ENCODE measurements around the gene PALB2. TPM values are rescaled to one million over a fixed set of nuclear protein-coding genes. Genes with fewer than 3 reads are reported as not detected.
A peak's percentile ranks its signal among the peaks of the same experiment; 100 is the strongest.

The PALB2 gene
- total and polyA plus RNA-seq, 2 of the 8 experiments (the other 6 are each of a cell fraction or from before 2014, with no cell fraction given) = 12.5 to 33.1 TPM

DNA sequence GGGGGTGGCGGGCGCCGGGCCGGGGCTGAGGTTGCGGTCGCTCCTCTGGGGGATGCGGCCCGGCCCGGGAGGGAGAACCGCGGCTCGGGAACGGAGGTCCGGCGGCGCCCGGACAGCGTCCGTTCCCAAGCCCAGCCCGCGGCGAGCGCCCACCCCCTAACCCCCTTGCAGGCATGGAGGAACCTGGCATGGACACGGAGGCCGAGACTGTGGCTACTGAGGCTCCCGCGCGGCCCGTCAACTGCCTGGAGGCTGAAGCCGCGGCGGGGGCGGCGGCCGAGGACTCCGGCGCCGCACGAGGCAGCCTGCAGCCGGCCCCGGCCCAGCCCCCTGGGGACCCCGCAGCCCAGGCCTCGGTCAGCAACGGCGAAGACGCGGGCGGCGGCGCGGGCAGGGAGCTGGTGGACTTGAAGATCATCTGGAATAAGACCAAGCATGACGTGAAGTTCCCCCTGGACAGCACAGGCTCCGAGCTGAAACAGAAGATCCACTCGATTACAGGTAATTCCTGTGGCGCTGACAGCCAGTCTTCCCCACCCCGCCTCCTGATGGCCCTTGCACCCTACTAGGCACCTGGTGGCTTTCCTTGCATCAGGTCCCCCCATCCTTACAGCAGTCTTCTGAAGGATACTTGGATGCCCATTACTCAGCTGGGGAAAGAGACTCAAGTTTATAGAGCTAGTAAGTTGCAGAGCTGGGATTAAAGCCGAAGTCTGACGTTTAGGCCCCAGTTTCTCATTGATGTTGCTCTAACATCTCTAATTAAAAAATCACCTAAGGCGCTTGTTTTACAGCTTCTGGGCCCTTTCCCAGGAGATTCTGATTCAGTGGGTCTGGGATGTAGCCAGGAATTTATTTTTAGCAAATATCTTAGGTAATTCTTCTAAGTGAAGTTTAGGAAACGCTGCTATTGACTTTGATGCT lies 83.1 kb downstream of the PALB2 start:
- Histone ChIP-seq H3K23me2 (ENCODE audit: low read depth, low read length) (no peaks in the 10 kb centered on the region), H4K8ac (ENCODE audit: extremely low read depth, insufficient read depth, low read length) (peak overlapping the region; percentile 60; the same call in 1 of the 2 replicates), H3K79me1 (ENCODE audit: low read depth, low read length) (no peaks in the 10 kb centered on the region), H3K23ac (ENCODE audit: insufficient read length) (no peak overlapping the region), H4K20me1 (replicated peaks in 1 of 2; ENCODE audit: control insufficient read depth in 1 of 2, insufficient read depth in 2 of 2, low read length in 2 of 2) (peaks cover 3 to 4% of the 10 kb centered on the region in 2 experiments), H2BK5ac (ENCODE audit: low read depth, low read length) (peak overlapping the region; percentile 19; the same call in 1 of the 2 replicates), H3K4me1 (replicated peaks in 1 of 4; ENCODE audit: control insufficient read depth in 3 of 4, insufficient read depth in 4 of 4, low read length in 3 of 4) (no peaks in the 10 kb centered on the region; a peak in 1 of 7 replicates), H4K91ac (replicated peaks; ENCODE audit: insufficient read length, low read length) (no peak overlapping the region), H3K9ac (replicated peaks in 1 of 4; ENCODE audit: extremely low read depth in 1 of 4, low read depth in 3 of 4, low read length in 3 of 4) (peak overlapping the region; percentile 74 to 100 (median 93)), H3K56ac (replicated peaks; ENCODE audit: insufficient read length, low read depth, low read length) (no peak overlapping the region), H2BK120ac (replicated peaks; ENCODE audit: low read depth, low read length) (no peak overlapping the region), H3K18ac (ENCODE audit: extremely low read depth, low read length) (peak overlapping the region; percentile 42; the same call in 1 of the 2 replicates), H3K27me3 (replicated peaks in 1 of 4; ENCODE audit: control insufficient read depth in 3 of 4, extremely low read depth in 1 of 4, insufficient read depth in 3 of 4, low read length in 3 of 4) (no peaks in the 10 kb centered on the region), H3K9me3 (ENCODE audit: insufficient read depth in 2 of 2, low read depth in 1 of 2, low read length in 1 of 2) (no peaks in the 10 kb centered on the region), H2AFZ (ENCODE audit: low read length) (no peak overlapping the region), H2AK5ac (ENCODE audit: low read depth, low read length) (no peak overlapping the region), H2BK20ac (ENCODE audit: low read length) (no peak overlapping the region), H3K14ac (ENCODE audit: insufficient read length) (no peak overlapping the region), H3K27ac (ENCODE audit: low read depth, low read length) (peak overlapping the region; percentile 93), H3K36me3 (ENCODE audit: control insufficient read depth in 2 of 4, insufficient read depth in 4 of 4, low read length in 3 of 4) (peaks cover 14 to 39% (median 36%) of the 10 kb centered on the region in 4 experiments), H3K79me2 (ENCODE audit: control insufficient read depth in 1 of 2, insufficient read depth in 2 of 2, low read length in 2 of 2) (peaks cover 0 to 62% of the 10 kb centered on the region in 2 experiments), H4K5ac (ENCODE audit: insufficient read length, low read depth, low read length) (peak overlapping the region; percentile 30), H3K4me2 (ENCODE audit: insufficient read depth in 1 of 2, low read depth in 2 of 2, low read length in 2 of 2) (peak overlapping the region; percentile 61 to 90), H2BK12ac (ENCODE audit: low read depth, low read length) (no peak overlapping the region), H3K4ac (replicated peaks; ENCODE audit: insufficient read length, low read depth, low read length) (no peak overlapping the region), H3K4me3 (ENCODE audit: extremely low read depth in 1 of 4, insufficient read depth in 2 of 4, low read depth in 3 of 4, low read length in 4 of 4) (peak overlapping the region; percentile 44 to 90 (median 82)), H2BK15ac (ENCODE audit: low read length) (no peak overlapping the region)
- ChIA-PET CTCF (ENCODE audit: partially characterized antibody) (interaction anchor here (0.6 to 4.1 kb wide), 6 partner anchors 17 to 122 kb away, joined by 3 to 17 read pairs (median 4); partner anchors contain the start of gene NDUFAB1), POLR2A (ENCODE audit: partially characterized antibody) (interaction anchor here (0.6 to 4.1 kb wide), 25 partner anchors 9 to 356 kb away, joined by 3 to 38 read pairs (median 3); partner anchors contain the start of genes COG7, DCTN5, GGA2 and NDUFAB1)
- no peak for DNase-seq (ENCODE audit: low read depth in 1 of 2, low spot score in 2 of 2)
- 13% methylated on average over 23 of the region's 60 CpGs; no CpG with 5 or more reads in 1 of the 2 experiments for WGBS, 2 experiments (ENCODE audit: extremely low coverage in 1 of 2, insufficient coverage in 1 of 2, insufficient read length in 1 of 2, insufficient replicate concordance in 2 of 2, low coverage in 1 of 2, low lambda C conversion rate in 2 of 2, missing lambda C conversion rate in 1 of 2)
- FAIRE-seq = no peak
- TF ChIP-seq SIN3A (conservative IDR thresholded peaks at IDR 0.05 in 1 of 2, IDR thresholded peaks at IDR 0.05 in 1 of 2; ENCODE audit: low read depth in 1 of 2, low read length in 2 of 2) (0 out of 4 replicates have a peak, but pooled peaks of 1 of the 2 experiments have one; percentile 18), CTBP2 (IDR thresholded peaks at IDR 0.05; ENCODE audit: borderline replicate concordance, insufficient read depth, insufficient read length, low read length) (no peak), TAF1 (IDR thresholded peaks at IDR 0.05; ENCODE audit: low read depth, low read length) (peak; percentile 0; the same call in 1 of the 2 replicates), PHF8 (conservative IDR thresholded peaks at IDR 0.05; ENCODE audit: low read depth, low read length) (peak; percentile 79), ASH2L (IDR thresholded peaks at IDR 0.05; ENCODE audit: low read length) (peak; percentile 15)
- TF ChIP-seq, protein P1, sequence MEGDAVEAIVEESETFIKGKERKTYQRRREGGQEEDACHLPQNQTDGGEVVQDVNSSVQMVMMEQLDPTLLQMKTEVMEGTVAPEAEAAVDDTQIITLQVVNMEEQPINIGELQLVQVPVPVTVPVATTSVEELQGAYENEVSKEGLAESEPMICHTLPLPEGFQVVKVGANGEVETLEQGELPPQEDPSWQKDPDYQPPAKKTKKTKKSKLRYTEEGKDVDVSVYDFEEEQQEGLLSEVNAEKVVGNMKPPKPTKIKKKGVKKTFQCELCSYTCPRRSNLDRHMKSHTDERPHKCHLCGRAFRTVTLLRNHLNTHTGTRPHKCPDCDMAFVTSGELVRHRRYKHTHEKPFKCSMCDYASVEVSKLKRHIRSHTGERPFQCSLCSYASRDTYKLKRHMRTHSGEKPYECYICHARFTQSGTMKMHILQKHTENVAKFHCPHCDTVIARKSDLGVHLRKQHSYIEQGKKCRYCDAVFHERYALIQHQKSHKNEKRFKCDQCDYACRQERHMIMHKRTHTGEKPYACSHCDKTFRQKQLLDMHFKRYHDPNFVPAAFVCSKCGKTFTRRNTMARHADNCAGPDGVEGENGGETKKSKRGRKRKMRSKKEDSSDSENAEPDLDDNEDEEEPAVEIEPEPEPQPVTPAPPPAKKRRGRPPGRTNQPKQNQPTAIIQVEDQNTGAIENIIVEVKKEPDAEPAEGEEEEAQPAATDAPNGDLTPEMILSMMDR (IDR thresholded peaks at IDR 0.05; ENCODE audit: control extremely low read depth in 1 of 3, insufficient read depth in 1 of 3, low read depth in 1 of 3, low read length in 3 of 3) = no peak

All from H1 (cell line).